SK-N-SH treated with all-trans-retinoic acid at 6 μM for 48 hours (cell line): ENCODE results near the gene MINDY2.

Experiments
- ATAC-seq: fragments of 200-7000 bp; cut with Tn5 transposase; 3 replicates; pipeline ENCODE4 v1.9.1; 2020; ENCODE audit warnings: mild to moderate bottlenecking, moderate library complexity
- ARNTL ChIP-seq: fragments of 450-650 bp; formaldehyde crosslinking; IDR thresholded peaks from 2 replicates; pipeline ENCODE4 v1.5.0; 2020; ENCODE audit warnings: low read depth, mild to moderate bottlenecking, moderate library complexity, borderline replicate concordance
- CREB5 ChIP-seq: fragments of 250-450 bp; sonication (Bioruptor Pico); IDR thresholded peaks from 2 replicates; pipeline ENCODE4 v1.5.1; 2020; ENCODE audit warnings: low read depth, mild to moderate bottlenecking, moderate library complexity
- CSDC2 ChIP-seq: fragments of 250-450 bp; sonication (Bioruptor Pico); IDR thresholded peaks from 2 replicates; pipeline ENCODE4 v1.5.0; 2020; ENCODE audit warnings: mild to moderate bottlenecking, moderate library complexity
- CSRNP3 ChIP-seq: fragments of 250-450 bp; sonication (Bioruptor Pico); IDR thresholded peaks from 2 replicates; pipeline ENCODE4 v1.5.1; 2021; ENCODE audit warnings: mild to moderate bottlenecking, moderate library complexity
- ESRRG ChIP-seq: fragments of 250-450 bp; sonication (Bioruptor Pico); IDR thresholded peaks from 2 replicates; pipeline ENCODE4 v1.6.1; 2021; ENCODE audit warnings: mild to moderate bottlenecking
- GLIS3 ChIP-seq: fragments of 250-450 bp; sonication (Bioruptor Pico); IDR thresholded peaks from 2 replicates; pipeline ENCODE4 v1.5.0; 2020; ENCODE audit warnings: mild to moderate bottlenecking, moderate library complexity
- ISL1 ChIP-seq: fragments of 250-450 bp; sonication (Bioruptor Pico); IDR thresholded peaks from 2 replicates; pipeline ENCODE4 v2.1.2; 2022; ENCODE audit warnings: mild to moderate bottlenecking, moderate library complexity
- OSR1 ChIP-seq: fragments of 250-450 bp; sonication (Bioruptor Pico); IDR thresholded peaks from 2 replicates; pipeline ENCODE4 v1.8.0; 2022; ENCODE audit warnings: moderate library complexity, mild to moderate bottlenecking, inconsistent platforms
- PPARA ChIP-seq: fragments of 250-450 bp; sonication (Bioruptor Pico); IDR thresholded peaks from 2 replicates; pipeline ENCODE4 v1.5.0; 2020; ENCODE audit warnings: mild to moderate bottlenecking, borderline replicate concordance
- RARB ChIP-seq: fragments of 250-450 bp; sonication (Bioruptor Pico); IDR thresholded peaks from 2 replicates; pipeline ENCODE4 v1.8.0; 2021; ENCODE audit warnings: mild to moderate bottlenecking, moderate library complexity
- SNAI2 ChIP-seq: fragments of 250-450 bp; sonication (Bioruptor Pico); IDR thresholded peaks from 2 replicates; pipeline ENCODE4 v1.5.0; 2020; ENCODE audit warnings: mild to moderate bottlenecking, moderate library complexity
- ZC3H10 ChIP-seq: fragments of 250-450 bp; sonication (Bioruptor Pico); IDR thresholded peaks from 2 replicates; pipeline ENCODE4 v1.5.1; 2021; ENCODE audit warnings: mild to moderate bottlenecking, moderate library complexity
- ZFP3 ChIP-seq: fragments of 250-450 bp; sonication (Bioruptor Pico); IDR thresholded peaks from 2 replicates; pipeline ENCODE4 v1.5.0; 2020; ENCODE audit warnings: mild to moderate bottlenecking, moderate library complexity
- ZFP30 ChIP-seq: fragments of 450-650 bp; formaldehyde crosslinking; IDR thresholded peaks from 2 replicates; pipeline ENCODE4 v1.5.0; 2022; ENCODE audit warnings: mild to moderate bottlenecking, moderate library complexity
- ZNF565 ChIP-seq: fragments of 450-650 bp; formaldehyde crosslinking; conservative IDR thresholded peaks from 2 replicates; pipeline ENCODE4 v1.5.0; 2020; ENCODE audit warnings: low read depth, mild to moderate bottlenecking, moderate library complexity
- ZNF70 ChIP-seq: fragments of 450-650 bp; formaldehyde crosslinking; IDR thresholded peaks from 2 replicates; pipeline ENCODE4 v1.5.0; 2020; ENCODE audit warnings: mild to moderate bottlenecking, moderate library complexity
- ZNF8 ChIP-seq: fragments of 450-650 bp; formaldehyde crosslinking; IDR thresholded peaks from 2 replicates; pipeline ENCODE4 v1.5.0; 2020; ENCODE audit warnings: mild to moderate bottlenecking, moderate library complexity
- TF ChIP-seq, protein P1 (sequence below): fragments of 250-450 bp; sonication (Bioruptor Pico); IDR thresholded peaks from 2 replicates; pipeline ENCODE4 v1.5.0; 2020; ENCODE audit warnings: mild to moderate bottlenecking, moderate library complexity
- TF ChIP-seq, protein P2 (sequence below): fragments of 250-450 bp; sonication (Bioruptor Pico); IDR thresholded peaks from 2 replicates; pipeline ENCODE4 v1.8.0; 2021; ENCODE audit warnings: low read depth, mild to moderate bottlenecking, moderate library complexity, borderline replicate concordance

The MINDY2 gene

GRCh38 chr15:58741032-58741431 is 30.1 kb upstream of the MINDY2 start (continued):
- no peak for TF ChIP-seq ZNF565 (CRISPR knock-in tag)
- TF ChIP-seq CSRNP3, result no peak
- no peak for TF ChIP-seq ISL1
- TF ChIP-seq PPARA (CRISPR knock-in tag), result no peak

GRCh38 chr15:58742022-58742813 is 28.9 kb upstream of the MINDY2 start:
- no peak for TF ChIP-seq ZNF70 (CRISPR knock-in tag)
- TF ChIP-seq ZFP3, result no peak
- TF ChIP-seq RARB (CRISPR knock-in tag), result no peak
- no peak for TF ChIP-seq GLIS3
- no peak for TF ChIP-seq ESRRG
- no peak for TF ChIP-seq ZC3H10 (CRISPR knock-in tag)
- TF ChIP-seq ZFP30 (CRISPR knock-in tag), result no peak

GRCh38 chr15:58742819-58743502 is 28.1 kb upstream of the MINDY2 start:
- TF ChIP-seq CREB5, result no peak
- TF ChIP-seq ZNF565 (CRISPR knock-in tag), result no peak
- TF ChIP-seq OSR1 (CRISPR knock-in tag), result no peak
- TF ChIP-seq CSRNP3, result no peak
- no peak for TF ChIP-seq PPARA (CRISPR knock-in tag)
- TF ChIP-seq ESRRG, result no peak
- TF ChIP-seq, protein P1, sequence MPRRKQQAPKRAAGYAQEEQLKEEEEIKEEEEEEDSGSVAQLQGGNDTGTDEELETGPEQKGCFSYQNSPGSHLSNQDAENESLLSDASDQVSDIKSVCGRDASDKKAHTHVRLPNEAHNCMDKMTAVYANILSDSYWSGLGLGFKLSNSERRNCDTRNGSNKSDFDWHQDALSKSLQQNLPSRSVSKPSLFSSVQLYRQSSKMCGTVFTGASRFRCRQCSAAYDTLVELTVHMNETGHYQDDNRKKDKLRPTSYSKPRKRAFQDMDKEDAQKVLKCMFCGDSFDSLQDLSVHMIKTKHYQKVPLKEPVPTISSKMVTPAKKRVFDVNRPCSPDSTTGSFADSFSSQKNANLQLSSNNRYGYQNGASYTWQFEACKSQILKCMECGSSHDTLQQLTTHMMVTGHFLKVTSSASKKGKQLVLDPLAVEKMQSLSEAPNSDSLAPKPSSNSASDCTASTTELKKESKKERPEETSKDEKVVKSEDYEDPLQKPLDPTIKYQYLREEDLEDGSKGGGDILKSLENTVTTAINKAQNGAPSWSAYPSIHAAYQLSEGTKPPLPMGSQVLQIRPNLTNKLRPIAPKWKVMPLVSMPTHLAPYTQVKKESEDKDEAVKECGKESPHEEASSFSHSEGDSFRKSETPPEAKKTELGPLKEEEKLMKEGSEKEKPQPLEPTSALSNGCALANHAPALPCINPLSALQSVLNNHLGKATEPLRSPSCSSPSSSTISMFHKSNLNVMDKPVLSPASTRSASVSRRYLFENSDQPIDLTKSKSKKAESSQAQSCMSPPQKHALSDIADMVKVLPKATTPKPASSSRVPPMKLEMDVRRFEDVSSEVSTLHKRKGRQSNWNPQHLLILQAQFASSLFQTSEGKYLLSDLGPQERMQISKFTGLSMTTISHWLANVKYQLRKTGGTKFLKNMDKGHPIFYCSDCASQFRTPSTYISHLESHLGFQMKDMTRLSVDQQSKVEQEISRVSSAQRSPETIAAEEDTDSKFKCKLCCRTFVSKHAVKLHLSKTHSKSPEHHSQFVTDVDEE (CRISPR knock-in tag), result no peak
- TF ChIP-seq ZFP3, result no peak
- no peak for TF ChIP-seq ZC3H10 (CRISPR knock-in tag)
- no peak for TF ChIP-seq CSDC2
- no peak for TF ChIP-seq SNAI2 (CRISPR knock-in tag)
- TF ChIP-seq RARB (CRISPR knock-in tag), result no peak
- no peak for TF ChIP-seq ZFP30 (CRISPR knock-in tag)
- no peak for TF ChIP-seq ISL1
- TF ChIP-seq ARNTL (CRISPR knock-in tag), result no peak
- no peak for ATAC-seq

More at GRCh38 chr15:58742022-58742813, 28.9 kb upstream of the MINDY2 start:
- ATAC-seq, result 0 out of 3 replicates have a peak, but pooled peaks have one; percentile 31

DNA sequence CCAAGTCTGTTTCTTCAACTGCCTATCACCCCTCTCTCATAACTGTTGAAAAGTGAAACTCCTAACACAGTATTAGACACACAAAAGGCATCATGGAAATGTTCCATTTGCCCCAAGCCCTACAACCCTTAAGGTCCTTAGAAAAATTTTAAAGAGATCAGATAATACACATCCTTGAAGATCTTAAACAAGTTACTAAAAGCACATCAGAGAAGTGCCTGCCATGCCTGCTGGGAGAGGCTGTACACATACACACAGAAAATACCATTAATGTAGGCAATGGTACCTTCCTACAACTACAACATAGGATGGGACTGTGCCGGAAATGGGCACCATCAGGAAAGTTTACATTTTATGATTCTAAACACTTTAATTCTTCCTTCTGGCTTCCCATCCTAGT is 24.9 kb upstream of the MINDY2 start:
- no peak for ATAC-seq
- TF ChIP-seq CSRNP3 (no peak), ZNF8 (CRISPR knock-in tag) (no peak), RARB (CRISPR knock-in tag) (no peak)
- TF ChIP-seq, protein P2, sequence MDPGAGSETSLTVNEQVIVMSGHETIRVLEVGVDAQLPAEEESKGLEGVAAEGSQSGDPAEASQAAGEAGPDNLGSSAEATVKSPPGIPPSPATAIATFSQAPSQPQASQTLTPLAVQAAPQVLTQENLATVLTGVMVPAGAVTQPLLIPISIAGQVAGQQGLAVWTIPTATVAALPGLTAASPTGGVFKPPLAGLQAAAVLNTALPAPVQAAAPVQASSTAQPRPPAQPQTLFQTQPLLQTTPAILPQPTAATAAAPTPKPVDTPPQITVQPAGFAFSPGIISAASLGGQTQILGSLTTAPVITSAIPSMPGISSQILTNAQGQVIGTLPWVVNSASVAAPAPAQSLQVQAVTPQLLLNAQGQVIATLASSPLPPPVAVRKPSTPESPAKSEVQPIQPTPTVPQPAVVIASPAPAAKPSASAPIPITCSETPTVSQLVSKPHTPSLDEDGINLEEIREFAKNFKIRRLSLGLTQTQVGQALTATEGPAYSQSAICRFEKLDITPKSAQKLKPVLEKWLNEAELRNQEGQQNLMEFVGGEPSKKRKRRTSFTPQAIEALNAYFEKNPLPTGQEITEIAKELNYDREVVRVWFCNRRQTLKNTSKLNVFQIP (CRISPR knock-in tag), result no peak
